ENCODE results near the gene AKAP9. TPM values are rescaled to one million over a fixed set of nuclear protein-coding genes. Genes with fewer than 3 reads are reported as not detected.

AKAP9 gene
- total RNA-seq, 1 experiment from 2014 or later: 28.7 TPM

DNA sequence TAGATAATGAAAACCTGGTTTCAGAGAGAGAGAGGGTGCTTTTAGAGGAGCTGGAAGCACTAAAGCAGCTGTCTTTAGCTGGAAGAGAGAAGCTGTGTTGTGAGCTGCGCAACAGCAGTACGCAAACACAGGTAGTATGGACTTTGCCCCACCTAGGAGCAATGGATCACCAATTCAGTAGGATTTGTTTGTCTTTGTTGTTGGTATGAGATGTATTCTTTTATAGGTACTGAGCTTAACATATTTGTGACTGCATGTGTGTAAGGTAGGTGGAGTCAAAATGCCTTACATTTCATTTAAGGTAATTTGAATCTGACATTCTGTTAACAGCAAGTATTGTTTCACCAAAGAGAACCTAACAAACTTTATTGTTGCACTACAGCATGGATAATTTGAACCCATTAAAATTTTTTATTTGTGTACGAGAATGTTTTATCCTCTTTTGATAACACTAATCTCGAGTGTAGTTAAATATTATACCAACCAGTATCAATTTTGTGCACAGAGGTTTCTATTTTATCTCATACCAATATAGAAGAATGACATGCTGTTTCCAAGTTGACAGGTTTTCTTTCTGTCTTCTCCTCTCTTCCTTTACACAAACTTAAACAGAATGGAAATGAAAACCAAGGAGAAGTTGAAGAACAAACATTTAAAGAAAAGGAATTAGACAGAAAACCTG lies 101.5 kb downstream of the AKAP9 start:
- no peak for DNase-seq (ENCODE audit: low read depth in 1 of 2, low spot score in 2 of 2)
- Histone ChIP-seq H3K9me3 (replicated peaks) (no peaks in the 10 kb centered on the region), H3K36me3 (peaks cover 18% of the 10 kb centered on the region), H3K4me3 (no peak overlapping the region), H3K27ac (no peak overlapping the region), H3K4me1 (replicated peaks) (no peaks in the 10 kb centered on the region), H3K27me3 (replicated peaks) (no peaks in the 10 kb centered on the region)

DNA sequence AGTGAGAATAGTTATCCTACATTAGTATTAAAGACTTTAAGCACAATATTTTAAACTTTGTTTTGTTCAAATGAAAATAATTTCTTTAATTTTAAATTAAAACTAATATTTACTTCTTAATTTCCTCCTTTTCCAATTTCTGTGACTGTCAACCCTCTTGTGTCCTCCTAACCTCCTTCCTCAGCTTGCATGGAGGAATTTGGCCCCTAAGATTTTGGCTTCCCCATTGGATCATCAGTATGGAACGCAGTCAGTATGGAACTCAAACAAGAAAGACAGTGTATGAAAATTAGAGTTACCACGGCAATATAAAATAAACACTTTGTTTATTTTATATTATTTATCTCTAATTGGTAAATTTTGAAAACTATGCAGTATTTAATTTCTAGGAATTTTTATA lies 102.4 kb downstream of the AKAP9 start:
- Histone ChIP-seq H3K36me3 (peaks cover 15% of the 10 kb centered on the region), H3K27ac (no peak overlapping the region), H3K4me1 (replicated peaks) (no peaks in the 10 kb centered on the region), H3K4me3 (no peak overlapping the region), H3K9me3 (replicated peaks) (no peaks in the 10 kb centered on the region), H3K27me3 (replicated peaks) (no peaks in the 10 kb centered on the region)
- no peak for DNase-seq (ENCODE audit: low read depth in 1 of 2, low spot score in 2 of 2)

DNA sequence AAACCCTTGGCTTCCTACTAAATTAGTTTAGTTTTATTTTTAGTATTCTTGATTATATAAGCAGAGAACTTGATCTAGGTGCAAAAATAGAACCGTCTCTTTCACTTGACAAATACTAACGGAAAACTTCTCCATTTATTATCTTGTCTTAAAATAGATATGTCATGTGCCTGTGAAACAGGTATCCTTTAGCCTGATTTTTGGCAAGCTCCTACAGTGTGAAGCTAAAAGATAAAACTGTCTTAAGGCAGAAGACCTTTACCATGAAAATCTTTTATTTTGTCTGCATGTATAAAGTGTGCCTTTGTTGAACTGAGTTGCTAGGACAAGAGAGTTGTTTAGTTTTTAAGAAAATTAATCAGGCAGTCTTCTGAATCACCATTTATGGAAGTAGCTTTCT lies 103.0 kb downstream of the AKAP9 start:
- Histone ChIP-seq H3K4me3 (no peak overlapping the region), H3K27me3 (replicated peaks) (no peaks in the 10 kb centered on the region), H3K36me3 (peaks cover 12% of the 10 kb centered on the region), H3K4me1 (replicated peaks) (no peaks in the 10 kb centered on the region), H3K27ac (no peak overlapping the region), H3K9me3 (replicated peaks) (no peaks in the 10 kb centered on the region)
- DNase-seq (ENCODE audit: low read depth in 1 of 2, low spot score in 2 of 2): no peak

DNA sequence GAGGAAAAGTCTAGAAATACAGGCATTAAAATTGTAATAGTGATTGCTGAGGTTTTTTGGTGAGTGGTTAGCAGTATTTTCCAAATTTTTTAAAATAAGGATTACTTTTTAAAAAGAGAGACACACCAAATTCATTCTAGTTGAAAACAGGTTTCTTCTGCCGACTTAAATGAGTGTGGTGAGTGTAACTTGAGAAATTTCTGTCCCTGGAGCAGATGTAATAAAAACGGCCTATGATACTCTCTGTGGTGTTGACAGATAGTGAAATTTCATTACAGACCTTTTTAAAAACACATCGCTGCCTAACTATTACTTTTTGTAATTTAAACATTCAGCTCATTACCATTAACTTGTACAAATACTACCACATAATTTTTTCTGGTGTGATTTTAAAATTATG lies 103.5 kb downstream of the AKAP9 start:
- H3K27ac ChIP-seq: no peak overlapping the region
- H3K9me3 ChIP-seq (replicated peaks): no peaks in the 10 kb centered on the region
- no peak for DNase-seq (ENCODE audit: low read depth in 1 of 2, low spot score in 2 of 2)
- H3K36me3 ChIP-seq: peaks cover 12% of the 10 kb centered on the region
- no peak overlapping the region for H3K4me3 ChIP-seq
- H3K27me3 ChIP-seq (replicated peaks): no peaks in the 10 kb centered on the region
- no peaks in the 10 kb centered on the region for H3K4me1 ChIP-seq (replicated peaks)

DNA sequence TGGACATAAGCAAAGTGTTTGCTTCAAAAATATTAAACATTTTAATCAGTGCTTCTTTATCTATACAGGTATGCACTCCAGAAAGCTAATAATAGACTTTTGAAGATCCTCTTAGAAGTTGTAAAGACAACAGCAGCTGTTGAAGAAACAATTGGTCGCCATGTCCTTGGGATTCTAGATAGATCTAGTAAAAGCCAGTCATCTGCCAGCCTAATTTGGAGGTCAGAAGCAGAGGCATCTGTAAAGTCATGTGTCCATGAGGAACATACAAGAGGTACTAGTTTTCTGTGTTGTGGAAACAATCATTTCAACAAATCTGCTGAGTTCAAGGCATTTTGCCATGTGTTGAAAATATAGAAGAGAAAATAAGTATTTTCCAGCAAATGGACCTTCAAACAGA lies 104.3 kb downstream of the AKAP9 start:
- Histone ChIP-seq H3K27me3 (replicated peaks) (no peaks in the 10 kb centered on the region), H3K4me1 (replicated peaks) (no peaks in the 10 kb centered on the region), H3K9me3 (replicated peaks) (no peaks in the 10 kb centered on the region), H3K27ac (no peak overlapping the region), H3K4me3 (no peak overlapping the region), H3K36me3 (peaks cover 12% of the 10 kb centered on the region)
- DNase-seq (ENCODE audit: low read depth in 1 of 2, low spot score in 2 of 2): no peak

DNA sequence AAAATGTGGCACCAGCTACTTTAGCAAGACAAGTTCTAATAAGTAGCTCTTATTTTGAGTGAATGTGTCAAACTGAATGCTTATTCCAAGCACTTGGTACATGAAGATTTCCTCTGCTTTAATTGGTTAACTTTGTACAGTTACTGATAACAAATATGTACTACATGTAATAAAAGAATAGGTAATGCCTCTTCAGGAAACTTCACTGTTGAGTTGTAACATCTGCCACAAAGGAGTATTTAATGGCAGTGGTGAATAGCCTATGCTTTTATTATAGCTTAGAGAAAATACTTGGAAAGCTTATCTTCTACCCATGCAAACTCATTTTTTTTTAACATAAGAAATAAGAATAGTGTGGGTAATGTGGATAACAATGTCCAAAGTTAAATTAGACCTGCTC lies 111.0 kb downstream of the AKAP9 start:
- H3K27ac ChIP-seq: no peak overlapping the region
- no peaks in the 10 kb centered on the region for H3K27me3 ChIP-seq (replicated peaks)
- no peaks in the 10 kb centered on the region for H3K4me1 ChIP-seq (replicated peaks)
- H3K9me3 ChIP-seq (replicated peaks): no peaks in the 10 kb centered on the region
- no peak for DNase-seq (ENCODE audit: low read depth in 1 of 2, low spot score in 2 of 2)
- H3K36me3 ChIP-seq: peaks cover 2% of the 10 kb centered on the region; the same call in 1 of the 2 replicates
- H3K4me3 ChIP-seq: no peak overlapping the region

DNA sequence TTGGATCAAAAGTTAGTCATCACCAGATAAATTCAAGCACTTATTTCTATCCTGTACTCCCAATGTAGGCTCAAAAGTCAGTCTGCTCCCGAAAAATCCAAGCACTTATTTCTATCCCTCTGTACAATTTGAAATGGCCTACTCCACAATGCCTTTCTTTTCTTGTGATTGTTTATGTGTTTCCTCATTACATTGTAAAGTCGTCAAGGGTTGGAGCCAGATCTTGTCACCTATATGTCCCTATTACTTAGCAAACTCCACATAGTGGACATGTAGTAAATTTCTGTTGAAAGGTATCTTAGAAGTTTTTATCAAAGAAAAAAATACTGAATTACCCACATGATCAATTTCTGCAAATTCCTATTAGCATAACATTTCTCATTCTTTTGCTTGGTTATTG lies 111.5 kb downstream of the AKAP9 start:
- no peak overlapping the region for H3K4me3 ChIP-seq
- no peak for DNase-seq (ENCODE audit: low read depth in 1 of 2, low spot score in 2 of 2)
- H3K4me1 ChIP-seq (replicated peaks): no peaks in the 10 kb centered on the region
- no peaks in the 10 kb centered on the region for H3K27me3 ChIP-seq (replicated peaks)
- no peaks in the 10 kb centered on the region for H3K36me3 ChIP-seq
- no peaks in the 10 kb centered on the region for H3K9me3 ChIP-seq (replicated peaks)
- H3K27ac ChIP-seq: no peak overlapping the region

DNA sequence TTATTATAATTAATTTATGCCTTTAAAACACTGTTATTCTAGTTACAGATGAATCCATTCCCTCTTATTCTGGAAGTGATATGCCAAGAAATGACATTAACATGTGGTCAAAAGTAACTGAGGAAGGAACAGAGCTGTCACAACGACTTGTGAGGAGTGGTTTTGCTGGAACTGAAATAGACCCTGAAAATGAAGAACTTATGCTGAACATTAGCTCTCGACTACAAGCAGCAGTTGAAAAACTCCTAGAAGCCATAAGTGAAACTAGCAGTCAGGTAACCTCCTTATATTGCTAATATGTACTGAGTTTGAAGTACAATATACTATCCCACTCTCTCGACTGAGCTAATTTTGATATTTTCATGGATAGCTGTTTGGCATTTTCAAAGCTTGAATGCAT lies 112.0 kb downstream of the AKAP9 start:
- Histone ChIP-seq H3K27me3 (replicated peaks) (no peaks in the 10 kb centered on the region), H3K27ac (no peak overlapping the region), H3K4me3 (no peak overlapping the region), H3K36me3 (no peaks in the 10 kb centered on the region), H3K9me3 (replicated peaks) (no peaks in the 10 kb centered on the region), H3K4me1 (replicated peaks) (no peaks in the 10 kb centered on the region)
- no peak for DNase-seq (ENCODE audit: low read depth in 1 of 2, low spot score in 2 of 2)

DNA sequence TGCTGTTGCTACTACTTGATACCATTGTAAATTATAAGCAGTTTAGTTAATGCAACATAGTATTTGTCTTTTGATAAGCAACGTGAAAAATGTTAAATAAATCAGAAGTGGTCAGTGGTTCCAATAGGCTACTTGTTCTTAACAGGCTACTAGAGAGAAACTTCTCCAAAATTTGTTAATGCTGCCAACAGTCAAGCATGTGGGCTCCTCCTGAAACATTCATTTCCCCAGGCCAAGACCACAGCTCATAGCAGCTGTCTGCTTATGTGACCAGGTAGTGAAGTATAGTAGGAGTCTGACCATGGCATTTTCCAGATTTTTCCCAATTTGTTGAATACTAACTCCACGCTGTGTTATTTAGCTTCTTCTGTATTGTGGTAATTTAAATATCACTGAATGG lies 112.7 kb downstream of the AKAP9 start:
- no peaks in the 10 kb centered on the region for H3K4me1 ChIP-seq (replicated peaks)
- H3K27ac ChIP-seq: no peak overlapping the region
- H3K9me3 ChIP-seq (replicated peaks): no peaks in the 10 kb centered on the region
- no peaks in the 10 kb centered on the region for H3K27me3 ChIP-seq (replicated peaks)
- H3K36me3 ChIP-seq: no peaks in the 10 kb centered on the region
- DNase-seq (ENCODE audit: low read depth in 1 of 2, low spot score in 2 of 2): no peak
- H3K4me3 ChIP-seq: no peak overlapping the region

DNA sequence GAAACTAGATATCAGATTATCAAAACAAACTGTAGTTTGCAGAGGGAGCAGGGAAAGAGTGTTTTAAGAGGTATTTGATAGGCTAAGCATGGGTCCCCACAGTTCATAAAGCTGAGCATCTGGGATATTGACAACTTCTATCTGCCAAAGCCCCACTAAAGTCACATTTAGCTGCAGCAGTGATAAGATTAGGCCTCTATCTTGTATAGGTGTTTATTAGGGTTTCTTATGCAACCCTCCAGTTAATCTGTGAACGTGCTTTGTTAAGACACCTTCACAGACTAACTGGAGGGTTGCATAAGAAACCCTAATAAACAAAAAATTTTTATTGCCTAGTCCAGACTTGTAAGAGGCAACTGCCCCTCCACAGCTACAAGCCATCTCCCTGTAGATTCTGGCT lies 115.6 kb downstream of the AKAP9 start:
- Histone ChIP-seq H3K9me3 (replicated peaks) (no peaks in the 10 kb centered on the region), H3K27me3 (replicated peaks) (no peaks in the 10 kb centered on the region)

DNA sequence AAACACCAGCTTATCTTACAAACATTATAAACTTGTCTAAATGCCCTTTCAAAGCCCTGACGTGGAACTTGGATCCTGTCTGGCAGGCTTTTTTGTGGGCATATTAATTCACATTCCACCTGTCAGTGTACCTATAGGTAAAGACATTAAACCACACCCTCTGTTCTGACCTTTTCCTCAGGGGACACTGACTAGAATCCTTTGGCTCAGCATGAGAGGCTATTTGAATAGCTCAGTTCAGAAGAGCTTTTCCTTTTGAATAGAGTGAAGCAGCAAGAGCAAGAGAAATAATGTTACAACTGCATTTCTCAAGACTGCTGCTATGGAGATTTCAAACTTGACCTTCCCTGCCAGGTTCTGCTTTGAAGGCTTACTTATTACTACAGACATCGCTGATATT lies 116.7 kb downstream of the AKAP9 start:
- Histone ChIP-seq H3K27me3 (replicated peaks) (no peaks in the 10 kb centered on the region), H3K36me3 (no peaks in the 10 kb centered on the region), H3K4me1 (replicated peaks) (no peaks in the 10 kb centered on the region), H3K9me3 (replicated peaks) (no peaks in the 10 kb centered on the region), H3K4me3 (no peak overlapping the region), H3K27ac (no peak overlapping the region)
- no peak for DNase-seq (ENCODE audit: low read depth in 1 of 2, low spot score in 2 of 2)

More for the DNA sequence above, 115.6 kb downstream of the AKAP9 start:
- H3K4me3 ChIP-seq: no peak overlapping the region
- no peaks in the 10 kb centered on the region for H3K36me3 ChIP-seq
- DNase-seq (ENCODE audit: low read depth in 1 of 2, low spot score in 2 of 2): no peak
- H3K4me1 ChIP-seq (replicated peaks): no peaks in the 10 kb centered on the region
- no peak overlapping the region for H3K27ac ChIP-seq

DNA sequence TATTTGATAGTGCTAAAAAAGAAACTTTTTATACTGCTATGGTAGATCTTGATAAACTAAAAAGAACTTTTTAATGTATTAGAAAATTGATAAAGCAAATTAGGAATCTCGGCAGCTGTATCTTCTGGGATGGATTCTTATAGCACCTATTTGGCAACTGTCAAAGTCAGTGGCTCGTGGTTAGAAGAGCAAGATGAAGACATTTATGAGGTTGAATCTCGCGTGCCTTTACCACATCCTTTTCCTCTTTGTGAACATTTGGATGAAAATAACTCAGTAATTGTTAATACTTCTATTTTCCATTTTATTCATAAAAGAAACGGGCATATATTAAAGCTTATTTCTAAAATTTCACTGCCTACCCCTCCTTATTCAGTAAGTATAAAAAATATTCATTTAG lies 117.4 kb downstream of the AKAP9 start:
- no peak overlapping the region for H3K27ac ChIP-seq
- DNase-seq (ENCODE audit: low read depth in 1 of 2, low spot score in 2 of 2): no peak
- no peaks in the 10 kb centered on the region for H3K36me3 ChIP-seq
- H3K4me1 ChIP-seq (replicated peaks): no peaks in the 10 kb centered on the region
- H3K4me3 ChIP-seq: no peak overlapping the region
- no peaks in the 10 kb centered on the region for H3K27me3 ChIP-seq (replicated peaks)
- no peaks in the 10 kb centered on the region for H3K9me3 ChIP-seq (replicated peaks)

DNA sequence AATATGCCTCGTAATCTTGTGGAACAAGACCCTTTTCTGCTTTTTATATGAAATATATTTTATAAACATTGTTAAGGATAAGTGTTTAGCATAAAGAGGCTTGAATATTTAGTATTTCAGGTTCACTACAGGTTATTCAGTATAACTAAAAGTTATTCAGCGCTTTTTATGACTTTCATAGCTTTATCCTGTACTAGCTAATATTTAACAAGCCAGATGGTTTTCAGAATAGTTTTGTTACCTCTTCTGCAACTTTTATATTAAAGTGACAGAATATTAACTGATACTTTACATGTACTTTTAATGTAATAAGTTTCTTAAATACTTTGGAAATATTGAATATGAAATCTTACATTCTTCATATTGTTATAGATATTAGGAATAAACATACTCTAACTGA lies 118.2 kb downstream of the AKAP9 start:
- DNase-seq (ENCODE audit: low read depth in 1 of 2, low spot score in 2 of 2): no peak
- no peaks in the 10 kb centered on the region for H3K27me3 ChIP-seq (replicated peaks)
- no peaks in the 10 kb centered on the region for H3K9me3 ChIP-seq (replicated peaks)
- H3K27ac ChIP-seq: no peak overlapping the region
- H3K4me1 ChIP-seq (replicated peaks): no peaks in the 10 kb centered on the region
- H3K36me3 ChIP-seq: no peaks in the 10 kb centered on the region
- no peak overlapping the region for H3K4me3 ChIP-seq

DNA sequence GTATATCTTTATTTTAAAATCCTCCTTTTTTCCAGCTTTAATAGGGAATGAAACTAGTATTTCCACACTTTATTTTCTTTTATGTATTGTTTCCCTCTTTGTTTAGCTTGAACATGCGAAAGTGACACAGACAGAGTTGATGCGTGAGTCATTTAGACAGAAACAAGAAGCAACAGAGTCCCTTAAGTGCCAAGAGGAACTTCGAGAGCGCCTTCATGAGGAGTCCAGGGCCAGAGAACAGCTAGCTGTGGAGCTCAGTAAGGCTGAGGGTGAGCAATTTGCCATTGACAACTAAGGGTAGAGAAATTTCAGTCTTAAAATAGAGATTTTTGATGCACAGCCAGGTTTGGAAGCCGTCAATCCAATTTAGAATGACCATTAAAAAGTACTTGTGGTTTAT lies 120.5 kb downstream of the AKAP9 start:
- no peaks in the 10 kb centered on the region for H3K9me3 ChIP-seq (replicated peaks)
- H3K4me3 ChIP-seq: no peak overlapping the region
- no peak overlapping the region for H3K27ac ChIP-seq
- DNase-seq (ENCODE audit: low read depth in 1 of 2, low spot score in 2 of 2): no peak
- H3K36me3 ChIP-seq: no peaks in the 10 kb centered on the region
- no peaks in the 10 kb centered on the region for H3K4me1 ChIP-seq (replicated peaks)
- no peaks in the 10 kb centered on the region for H3K27me3 ChIP-seq (replicated peaks)

DNA sequence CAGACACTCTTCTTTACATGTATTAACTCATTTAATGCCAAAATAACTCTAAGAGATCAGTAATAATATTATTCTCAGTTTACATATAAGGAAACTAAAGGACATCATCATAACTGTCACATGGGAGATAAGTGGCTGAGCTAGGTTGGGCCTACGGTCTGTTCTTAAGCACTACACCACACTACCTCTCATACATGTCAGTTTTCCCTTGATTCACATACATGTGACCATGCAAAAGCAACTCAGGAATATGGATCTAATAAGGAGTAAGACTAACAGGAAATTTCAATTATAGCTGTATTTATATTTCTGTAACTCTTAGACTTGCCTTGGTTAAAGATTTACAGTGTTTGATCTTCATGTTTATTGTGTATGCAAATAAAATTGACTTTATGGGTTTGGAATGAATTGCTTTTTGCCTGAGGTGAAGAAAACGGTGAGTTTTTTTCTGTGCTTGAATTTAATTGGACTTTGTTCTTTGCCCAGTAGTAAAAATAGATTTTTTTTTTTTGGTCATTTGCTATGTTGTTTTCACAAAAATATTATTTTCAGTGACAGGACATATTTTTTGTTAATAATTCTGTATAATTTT lies 123.9 kb downstream of the AKAP9 start:
- H3K36me3 ChIP-seq: peaks cover 6% of the 10 kb centered on the region
- no peaks in the 10 kb centered on the region for H3K27me3 ChIP-seq (replicated peaks)
- H3K4me1 ChIP-seq (replicated peaks): no peaks in the 10 kb centered on the region
- no peaks in the 10 kb centered on the region for H3K9me3 ChIP-seq (replicated peaks)
- no peak for DNase-seq (ENCODE audit: low read depth in 1 of 2, low spot score in 2 of 2)
- H3K27ac ChIP-seq: no peak overlapping the region
- H3K4me3 ChIP-seq: no peak overlapping the region
